HTR-8/SVneo (cell line): ENCODE results near the gene DUSP16.
"Not testable (repeated sequence)": the region's sequence is repeated elsewhere in the genome, so short reads cannot be mapped to it uniquely, and the experiment has no call there.

Experiments used
- DNase-seq: peaks from one replicate; pipeline ENCODE4 v3.0.0; 2011; ENCODE audit warnings: low spot score, mixed read lengths; ENCODE audit not compliant: insufficient read length
- FAIRE-seq: peaks from 2 replicates; lab custom pipeline; 2011; peaks lifted over from hg19 to GRCh38; lab: Jason Lieb, UNC

Gene DUSP16

DNA sequence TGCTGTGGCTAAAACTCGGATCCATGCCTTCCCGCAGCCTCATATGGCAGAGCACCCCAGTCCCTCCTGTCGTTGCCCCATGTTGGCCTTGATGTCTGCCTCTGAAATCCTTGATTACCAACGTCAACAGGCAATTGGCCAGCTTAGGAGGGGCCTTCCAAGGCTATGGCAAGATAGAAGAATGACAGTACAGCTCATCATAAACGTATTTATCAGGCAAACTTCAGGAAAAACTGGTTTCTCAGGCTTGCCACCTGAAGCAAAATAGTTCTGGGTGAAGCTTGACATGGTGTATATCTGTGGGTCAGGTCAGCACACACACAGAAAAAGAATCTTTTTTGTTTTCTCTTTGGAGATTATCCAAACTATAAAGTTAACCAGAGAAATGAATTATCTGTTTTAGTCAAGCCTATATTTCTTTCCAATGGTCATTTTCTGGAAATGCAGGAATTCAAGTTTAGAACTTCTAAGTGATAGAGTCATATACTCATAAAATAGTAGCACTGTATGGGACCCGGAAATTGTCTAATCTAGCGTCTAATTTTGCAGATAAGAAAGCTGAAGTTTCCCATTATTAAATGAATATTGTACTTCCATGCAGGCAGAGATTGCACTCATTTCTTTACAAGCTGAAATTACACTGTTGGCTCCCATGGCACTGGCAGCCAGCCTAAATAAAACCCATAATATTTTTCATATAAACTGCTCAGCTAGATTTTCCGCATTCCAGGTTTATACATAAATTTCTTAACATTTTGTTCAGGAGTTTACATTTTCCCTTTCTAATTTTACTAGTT lies 24.4 kb upstream of the DUSP16 start:
- no peak for FAIRE-seq
- DNase-seq: no peak

DNA sequence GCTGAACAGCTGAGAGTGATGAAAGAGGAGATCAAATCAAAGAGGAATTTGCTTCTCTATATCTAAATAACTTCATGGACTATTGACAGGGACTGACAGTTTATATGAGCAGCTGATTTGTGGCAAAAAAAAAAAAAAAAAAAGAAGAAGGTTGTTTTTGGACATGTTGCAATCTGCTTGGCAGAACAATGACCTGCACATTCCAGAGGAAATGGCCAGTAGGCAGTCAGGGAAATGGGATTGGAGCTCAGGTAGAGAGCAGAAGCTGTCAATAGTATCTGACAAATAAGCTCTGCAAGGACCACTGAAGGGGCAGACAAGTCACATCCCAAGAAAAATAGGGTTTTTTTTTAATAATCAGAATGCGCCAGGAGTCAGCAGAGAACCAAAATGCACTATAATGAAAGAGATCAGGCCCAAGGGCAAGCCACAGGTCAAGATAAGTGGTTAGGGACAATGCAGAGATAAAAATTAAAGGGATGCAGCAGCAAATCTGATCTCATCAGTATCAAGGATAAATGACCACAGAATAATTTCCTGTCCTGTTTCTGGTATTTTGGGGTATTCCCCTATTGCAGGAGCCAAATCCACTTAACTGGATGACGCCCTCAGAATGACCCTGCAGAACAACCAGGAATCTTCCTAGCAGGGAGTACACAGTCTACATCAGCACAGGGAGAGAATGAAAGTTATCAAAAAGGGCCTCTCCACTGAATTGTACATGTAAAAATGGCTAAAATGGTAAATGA lies 22.6 kb upstream of the DUSP16 start:
- no peak for DNase-seq
- FAIRE-seq: no peak

DNA sequence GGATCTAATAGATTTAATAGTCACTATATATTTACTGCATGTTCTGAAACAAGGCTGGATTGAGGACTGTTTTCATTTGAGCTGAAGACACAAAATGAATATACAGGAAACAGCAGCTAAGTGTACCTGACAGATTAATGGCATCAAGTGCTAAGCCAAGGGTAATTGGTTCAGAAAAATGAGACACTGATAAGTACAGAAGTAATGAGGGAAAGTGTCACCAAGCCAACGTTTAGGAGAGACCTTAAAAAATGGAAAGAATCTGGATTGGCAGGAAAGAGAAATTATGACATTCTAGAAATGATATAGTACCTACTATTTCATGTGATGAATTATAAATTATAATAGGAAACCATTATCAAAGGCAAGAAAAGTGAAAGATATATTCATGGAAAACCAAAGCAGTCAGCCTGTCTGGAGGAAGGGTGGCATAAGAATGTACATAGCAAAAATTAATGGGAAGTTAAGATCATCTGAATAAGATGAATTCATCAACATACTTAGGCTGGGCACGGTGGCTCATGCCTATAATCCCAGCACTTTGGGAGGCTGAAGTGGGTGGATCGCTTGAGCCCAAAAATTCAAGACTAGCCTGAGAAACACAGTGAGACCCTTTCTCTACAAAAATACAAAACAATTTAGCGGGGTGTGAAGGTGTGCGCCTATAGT lies 21.0 kb upstream of the DUSP16 start:
- FAIRE-seq: no peak
- DNase-seq: no peak

DNA sequence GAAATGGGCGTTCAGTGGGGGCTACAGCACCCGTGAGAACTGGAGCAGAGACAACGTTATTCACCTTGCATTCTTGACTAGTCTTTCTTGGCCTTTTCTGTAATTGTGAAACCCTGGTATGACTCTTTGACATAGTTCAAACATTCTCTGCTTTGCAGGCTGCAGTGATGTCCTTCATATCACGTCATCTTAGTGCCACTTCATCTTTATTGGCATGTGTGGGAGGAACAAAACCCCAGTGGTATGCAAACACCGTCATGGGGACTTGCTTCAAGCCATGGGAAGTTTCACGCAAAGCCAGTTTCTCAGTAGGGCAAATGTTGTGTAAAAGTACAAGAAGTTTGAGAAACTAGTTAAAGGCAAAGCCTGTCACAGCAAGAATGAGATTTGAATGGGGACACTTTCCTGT lies 20.2 kb upstream of the DUSP16 start:
- peak; percentile 38 for DNase-seq
- no peak for FAIRE-seq

DNA sequence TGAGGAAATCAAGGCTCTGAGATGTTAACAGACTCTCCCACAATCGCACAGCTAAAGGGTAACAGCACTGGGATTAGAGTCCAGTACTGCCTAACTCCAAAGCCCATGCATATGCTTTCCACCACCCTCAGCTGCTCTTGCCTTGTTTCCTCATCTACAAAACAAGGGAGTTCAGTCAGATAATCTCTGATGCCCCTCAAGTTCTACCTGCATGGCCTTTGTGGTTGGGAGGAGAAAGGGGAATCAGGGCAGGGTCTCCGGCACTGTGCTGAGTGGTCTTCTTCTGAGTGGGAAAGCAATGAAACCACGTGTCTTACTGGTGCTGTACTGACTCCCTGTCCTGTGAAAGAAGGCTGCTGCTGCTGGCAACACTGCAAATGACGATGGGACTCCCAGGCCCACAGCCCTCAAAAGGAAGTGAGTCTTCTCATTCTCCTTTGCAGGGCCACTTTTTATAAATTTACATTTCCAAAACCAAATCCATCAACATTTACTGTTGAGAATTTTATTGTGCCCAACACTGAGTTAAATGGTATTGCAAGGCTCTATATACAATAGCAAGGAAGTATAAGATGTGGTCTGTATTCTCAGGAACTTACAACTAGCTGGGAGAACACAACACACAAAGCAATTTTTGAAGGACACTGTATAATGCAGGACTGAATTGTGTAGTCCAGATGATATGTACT lies 19.7 kb upstream of the DUSP16 start:
- FAIRE-seq (no peak), DNase-seq (no peak)

DNA sequence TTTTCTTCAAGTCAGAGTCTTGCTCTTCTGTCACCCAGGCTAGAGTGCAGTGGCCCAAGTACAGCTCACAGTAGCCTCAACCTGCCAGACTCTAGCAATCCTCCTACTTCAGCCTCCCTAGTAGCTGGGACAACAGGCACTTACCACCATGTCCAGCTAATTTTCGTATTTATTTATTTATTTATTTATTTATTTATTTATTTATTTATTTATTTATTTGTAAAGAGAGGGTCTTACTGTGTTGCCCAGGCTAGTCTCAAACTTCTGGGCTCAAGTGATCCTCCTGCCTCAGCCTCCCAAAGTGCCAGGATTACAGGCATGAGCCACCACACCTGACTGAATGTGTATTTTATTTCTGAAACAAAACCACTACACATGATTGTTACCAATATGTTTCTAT lies 18.1 kb upstream of the DUSP16 start:
- not testable (repeated sequence) for FAIRE-seq, DNase-seq

DNA sequence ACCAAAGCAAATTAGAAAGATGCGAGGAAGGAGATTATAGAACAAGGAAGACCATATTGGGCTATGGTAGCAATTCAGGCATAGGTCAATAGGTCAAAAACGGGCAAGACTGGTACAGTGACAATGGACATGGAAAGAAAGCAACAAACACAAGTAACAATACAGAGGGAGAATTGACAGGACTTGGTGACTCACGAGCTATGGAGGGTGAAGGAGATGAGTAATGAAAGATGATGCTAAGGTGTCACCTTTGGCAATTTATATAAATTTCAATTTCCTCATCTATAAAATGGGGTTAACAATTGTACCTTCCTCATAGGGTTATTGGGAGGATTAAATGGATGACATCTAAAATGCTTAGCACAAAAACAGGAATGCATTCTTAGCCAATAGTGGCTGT lies 15.1 kb upstream of the DUSP16 start:
- no peak for DNase-seq
- no peak for FAIRE-seq

DNA sequence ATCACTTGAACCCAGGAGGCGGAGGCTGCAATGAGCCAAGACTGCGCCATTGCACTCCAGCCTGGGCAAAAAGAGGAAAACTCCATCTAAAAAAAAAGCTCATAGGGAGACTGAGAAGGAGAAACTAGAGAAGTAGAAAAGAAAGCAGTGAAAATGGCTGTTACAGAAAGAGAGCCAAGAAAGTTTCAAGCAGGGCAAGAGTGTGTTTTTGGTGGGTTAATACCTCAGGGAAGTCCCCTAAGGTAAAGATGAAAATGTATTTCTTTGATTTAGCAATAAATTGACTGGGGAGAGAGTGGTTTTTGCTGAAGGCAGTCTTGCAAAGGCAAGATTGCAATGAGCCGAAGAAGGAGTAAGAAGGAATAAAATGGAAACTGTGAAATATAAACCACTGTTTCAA lies 10.0 kb upstream of the DUSP16 start:
- no peak for DNase-seq
- no peak for FAIRE-seq

DNA sequence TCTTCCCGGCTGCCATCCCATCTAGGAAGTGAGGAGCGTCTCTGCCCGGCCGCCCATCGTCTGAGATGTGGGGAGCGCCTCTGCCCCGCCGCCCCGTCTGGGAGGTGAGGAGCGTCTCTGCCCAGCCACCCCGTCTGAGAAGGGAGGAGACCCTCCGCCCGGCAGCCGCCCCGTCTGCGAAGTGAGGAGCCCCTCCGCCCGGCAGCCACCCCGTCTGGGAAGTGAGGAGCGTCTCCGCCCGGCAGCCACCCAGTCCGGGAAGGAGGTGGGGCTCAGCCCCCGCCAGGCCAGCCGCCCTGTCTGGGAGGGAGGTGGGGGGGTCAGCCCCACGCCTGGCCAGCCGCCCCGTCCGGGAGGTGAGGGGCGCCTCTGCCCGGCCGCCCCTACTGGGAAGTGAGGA lies 3.3 kb upstream of the DUSP16 start:
- FAIRE-seq, DNase-seq: not testable (repeated sequence)

DNA sequence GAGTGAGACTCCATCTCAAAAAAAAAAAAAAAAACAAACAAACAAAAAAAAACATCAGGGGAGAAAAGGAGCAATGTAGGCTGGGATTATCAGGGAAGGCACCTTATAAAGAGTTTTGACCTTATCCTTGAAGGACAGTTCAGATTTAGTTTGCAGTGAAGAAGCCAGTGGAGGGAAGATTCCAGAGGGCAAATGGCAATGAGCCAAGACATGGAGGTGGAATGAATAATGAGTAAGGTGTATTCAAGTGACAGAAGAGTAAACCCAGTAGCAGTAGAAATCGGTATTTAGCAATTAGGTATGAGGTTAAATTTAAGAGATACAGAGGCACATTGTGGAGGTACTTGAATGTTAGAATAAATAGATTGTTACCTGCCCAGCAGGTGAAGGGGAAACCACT lies 2.2 kb upstream of the DUSP16 start:
- FAIRE-seq (no peak), DNase-seq (no peak)

DNA sequence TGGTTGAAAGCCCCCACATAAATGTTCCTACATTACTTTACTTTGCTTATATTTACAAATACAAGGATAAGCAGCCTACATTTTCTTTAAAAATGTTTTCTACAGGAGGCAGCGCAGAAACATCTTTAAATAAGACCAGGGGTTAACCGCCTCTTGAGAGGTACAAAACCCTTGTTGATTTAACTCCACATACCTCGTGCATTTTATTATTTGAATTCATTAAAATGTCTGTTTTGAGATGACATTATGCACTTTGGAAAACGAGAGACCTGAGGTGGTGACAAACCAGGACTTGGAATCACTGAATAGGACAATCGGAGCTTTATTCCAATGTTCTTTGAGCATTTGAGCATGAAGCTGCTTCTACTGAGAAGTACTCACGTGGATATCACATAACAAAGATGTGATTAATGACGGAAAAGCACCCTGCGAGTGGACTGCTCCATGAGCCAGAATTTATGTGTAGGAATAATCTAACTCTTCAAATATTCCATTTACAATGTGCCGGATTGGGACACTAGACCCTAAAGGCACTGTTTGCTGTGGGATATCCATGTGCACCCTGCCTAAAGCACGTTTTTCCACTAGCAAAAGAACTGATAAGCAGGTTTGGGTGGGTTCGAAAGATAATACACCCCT lies 746 bp upstream of the DUSP16 start:
- FAIRE-seq: no peak
- no peak for DNase-seq

DNA sequence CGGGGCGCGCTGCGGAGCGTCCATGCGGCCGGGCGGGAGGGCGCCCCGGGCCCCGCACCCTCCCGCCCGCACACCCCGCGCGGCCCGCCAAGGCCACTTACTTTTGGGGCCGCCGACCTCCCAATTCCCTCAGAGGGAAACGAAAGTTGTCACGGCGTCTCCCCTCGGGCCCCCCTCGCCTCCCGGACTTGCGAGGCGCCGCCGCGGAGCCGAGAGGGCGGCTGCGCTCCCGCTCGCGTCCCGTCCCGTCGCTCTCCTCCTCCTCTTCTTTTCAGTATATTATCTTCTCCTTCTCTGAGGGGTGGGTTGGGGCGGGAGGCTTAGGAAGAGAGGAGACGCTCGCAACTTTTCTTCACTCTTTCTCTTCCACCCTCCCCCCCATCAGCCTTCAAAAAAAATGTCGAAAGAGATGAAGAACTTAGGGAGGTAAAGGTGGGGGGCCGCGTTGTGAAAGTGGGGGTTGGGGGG lies 613 bp downstream of the DUSP16 start:
- DNase-seq: no peak
- no peak for FAIRE-seq

DNA sequence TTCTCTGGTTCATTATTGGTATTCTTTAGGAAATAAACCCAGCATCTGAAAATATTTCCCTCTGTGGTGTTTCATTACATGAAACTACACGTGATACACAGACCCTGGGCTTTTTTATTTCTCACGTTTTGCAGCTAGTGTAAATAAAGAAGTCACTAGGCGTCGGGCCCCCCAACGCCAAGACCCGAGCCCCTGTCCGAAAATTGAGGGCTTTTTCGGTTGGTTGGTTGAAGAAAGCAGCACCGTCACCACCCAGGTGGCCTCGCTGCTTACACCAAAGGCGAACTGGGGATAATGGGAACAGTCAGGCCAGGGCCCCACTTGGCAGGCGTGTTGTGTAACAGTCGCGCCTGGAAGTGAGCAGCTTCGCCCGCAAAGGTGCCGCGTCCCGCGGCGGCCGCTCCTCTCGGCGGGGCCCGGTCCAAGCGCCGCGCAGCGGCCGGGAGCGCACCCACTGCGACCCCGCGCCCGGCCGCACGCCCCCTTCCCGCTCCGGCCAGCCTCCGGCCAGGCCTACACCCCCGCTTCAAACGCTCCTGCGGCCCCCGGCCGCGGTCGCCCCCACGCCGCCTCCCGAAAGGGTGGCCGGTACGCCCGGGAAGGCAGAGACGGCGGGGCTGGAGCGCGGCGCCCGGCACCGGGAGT lies 1.2 kb downstream of the DUSP16 start:
- DNase-seq: no peak
- FAIRE-seq: no peak

DNA sequence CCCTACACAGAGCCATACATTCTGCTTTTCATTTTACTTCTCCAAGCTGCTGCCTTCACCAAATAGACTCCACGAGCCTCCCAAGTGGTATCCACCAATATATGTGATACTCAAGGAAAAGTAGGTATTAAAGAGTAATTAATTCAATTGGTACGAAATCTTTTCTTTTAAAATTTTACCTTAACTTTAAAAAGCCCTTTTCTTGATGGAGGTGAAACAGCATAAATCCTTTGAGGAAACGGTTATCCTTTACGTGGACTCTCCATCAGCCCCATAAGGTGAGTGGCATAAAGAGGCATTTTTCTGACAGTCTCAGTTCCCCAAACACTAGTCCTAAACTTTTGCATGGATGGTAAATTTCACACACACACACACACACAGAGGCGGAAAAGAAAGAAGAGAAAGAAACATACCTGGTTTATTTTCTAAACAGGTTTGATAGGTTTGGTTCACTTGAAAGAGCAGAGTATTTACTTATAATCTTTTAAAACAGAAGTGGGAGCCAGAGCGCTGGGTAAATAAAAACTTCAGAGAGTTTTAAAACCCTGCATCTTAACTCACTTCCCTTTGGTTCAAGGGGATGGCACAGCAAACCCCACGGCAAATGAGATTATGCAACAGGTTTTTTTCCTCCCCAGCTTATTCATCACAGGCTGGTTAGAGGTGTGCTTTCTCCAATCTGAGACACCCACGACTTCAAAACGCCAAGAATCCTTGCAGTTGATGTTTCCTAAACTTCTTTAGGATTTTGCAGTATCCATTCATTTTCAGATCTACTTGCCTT lies 1.9 kb downstream of the DUSP16 start:
- FAIRE-seq: no peak
- peak; percentile 26 for DNase-seq

DNA sequence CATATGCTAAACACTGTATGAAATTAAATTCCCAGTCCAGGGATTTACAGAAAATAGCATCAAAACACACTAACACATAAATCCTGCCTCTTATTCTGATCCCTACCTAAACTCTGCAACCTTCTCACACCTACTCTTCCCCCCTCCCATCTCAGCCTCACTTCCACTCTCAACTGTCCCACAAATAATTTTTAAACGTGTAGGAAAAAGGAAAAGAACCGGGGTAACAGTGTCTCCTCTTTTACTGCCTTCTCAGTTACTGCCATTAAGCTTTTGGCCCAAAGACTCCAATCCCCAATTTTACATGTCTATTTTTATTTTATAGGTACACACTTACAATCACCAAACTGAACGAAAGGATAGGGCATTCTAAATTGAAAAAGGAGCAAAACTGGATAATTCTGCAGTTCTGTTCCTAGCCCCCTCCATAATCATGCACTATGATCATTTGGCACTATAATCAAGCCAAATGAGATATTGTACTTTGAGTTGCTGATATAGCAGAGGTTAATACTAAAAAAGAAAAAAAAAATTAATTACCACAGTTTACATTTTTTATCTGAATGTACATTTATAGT lies 2.9 kb downstream of the DUSP16 start:
- no peak for DNase-seq
- FAIRE-seq: no peak

DNA sequence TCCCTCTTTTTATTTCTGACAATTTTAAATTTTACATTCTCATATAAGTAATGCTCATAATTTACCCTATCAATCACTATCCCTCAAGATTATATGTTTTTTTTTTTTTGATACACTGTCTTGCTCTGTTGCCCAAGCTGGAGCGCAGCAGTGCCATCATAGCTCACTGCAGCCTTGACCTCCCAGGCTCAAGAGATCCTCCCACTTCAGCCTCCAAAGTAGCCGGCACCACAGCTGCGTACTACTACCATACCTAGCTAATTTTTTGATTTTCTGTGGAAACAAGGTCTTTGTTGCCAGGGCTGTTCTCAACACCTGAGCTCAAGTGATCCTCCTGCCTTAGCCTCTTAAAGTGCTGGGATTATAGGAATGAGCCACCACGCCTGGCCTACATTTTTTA lies 4.4 kb downstream of the DUSP16 start:
- no peak for DNase-seq
- no peak for FAIRE-seq

DNA sequence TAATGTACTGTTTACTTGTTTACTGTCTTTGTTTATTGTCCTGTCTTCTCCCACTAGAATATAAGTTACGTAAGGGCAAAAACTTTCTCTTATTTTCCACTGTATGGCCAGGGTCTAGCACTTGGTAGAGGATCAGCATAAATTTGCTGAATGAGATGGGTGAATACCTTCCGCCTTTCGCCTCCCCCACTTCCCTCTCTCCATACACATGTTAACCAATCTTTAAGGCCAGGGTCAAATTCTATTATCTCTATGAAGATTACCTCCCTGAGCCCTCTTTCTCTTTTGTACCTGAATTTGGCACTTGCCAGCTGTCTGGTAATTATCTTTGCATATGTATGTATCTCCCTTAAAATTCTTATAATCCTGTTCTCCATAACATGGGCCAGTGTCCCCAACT lies 4.9 kb downstream of the DUSP16 start:
- FAIRE-seq (no peak), DNase-seq (no peak)

DNA sequence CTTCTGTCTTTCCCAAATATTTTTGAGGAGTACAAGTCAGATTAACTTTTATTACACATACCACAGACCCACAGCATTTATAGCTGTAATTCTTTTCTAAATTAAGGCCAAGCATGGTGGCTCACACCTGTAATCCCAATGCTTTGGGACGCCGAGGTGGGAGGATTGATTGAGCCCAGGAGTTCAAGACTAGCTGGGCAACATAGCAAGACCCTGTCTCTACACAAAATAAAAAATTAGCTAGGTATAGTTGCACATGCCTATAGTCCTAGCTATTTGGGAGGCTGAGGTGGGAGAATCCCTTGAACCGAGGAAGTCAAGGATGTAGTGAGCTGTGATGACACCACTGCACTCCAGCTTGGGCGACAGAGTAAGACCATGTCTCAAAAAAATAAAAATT lies 7.0 kb downstream of the DUSP16 start:
- no peak for DNase-seq
- FAIRE-seq: no peak
